C4-2B (cell line): ENCODE results near the gene TAOK1.

Experiments used
- CTCF ChIP-seq: fragments of 450-650 bp; conservative IDR thresholded peaks from 2 replicates; pipeline ENCODE4 v1.5.1; 2017; ENCODE audit warnings: mild to moderate bottlenecking
- ZFX ChIP-seq: fragments of 450-650 bp; IDR thresholded peaks from 2 replicates; pipeline ENCODE4 v1.6.1; 2017

- TF ChIP-seq CTCF (no peak), ZFX (no peak)
These were observed 43.7 kb upstream of the TAOK1 start for GRCh38 chr17:29346462-29346861.
